Fibroblast of gingiva (primary cell): Measurements from ENCODE around the gene AQP7.
"Not testable (repeated sequence)": the region's sequence is repeated elsewhere in the genome, so short reads cannot be mapped to it uniquely, and the experiment has no call there.

Experiments used
- DNase-seq: peaks from one replicate; pipeline ENCODE4 v3.0.0-alpha.2; 2011; ENCODE audit warnings: low read depth

Gene AQP7

GRCh38 chr9:33433871-33434270 is 31.5 kb upstream of the AQP7 start:
- no peak for DNase-seq

- DNase-seq, result no peak
Measured at GRCh38 chr9:33431420-33431819, 29.1 kb upstream of the AQP7 start.

GRCh38 chr9:33430942-33431341 is 28.6 kb upstream of the AQP7 start:
- no peak for DNase-seq

- no peak for DNase-seq
Measured at GRCh38 chr9:33429256-33429985, 27.1 kb upstream of the AQP7 start.

- DNase-seq, result no peak
Measured at GRCh38 chr9:33426843-33427293, 24.5 kb upstream of the AQP7 start.

- DNase-seq, result no peak
Measured at GRCh38 chr9:33425128-33425533, 22.8 kb upstream of the AQP7 start.

- not testable (repeated sequence) for DNase-seq
Measured at GRCh38 chr9:33424492-33424891, 22.1 kb upstream of the AQP7 start.

GRCh38 chr9:33424043-33424442 is 21.7 kb upstream of the AQP7 start:
- DNase-seq, result not testable (repeated sequence)

- no peak for DNase-seq
Measured at GRCh38 chr9:33419708-33420303, 17.4 kb upstream of the AQP7 start.

GRCh38 chr9:33418090-33418489 is 15.7 kb upstream of the AQP7 start:
- DNase-seq, result no peak

- no peak for DNase-seq
Measured at GRCh38 chr9:33416996-33417395, 14.6 kb upstream of the AQP7 start.

GRCh38 chr9:33415501-33416038 is 13.2 kb upstream of the AQP7 start:
- peak; percentile 34 for DNase-seq

- DNase-seq, result no peak
Measured at GRCh38 chr9:33414889-33415500, 12.6 kb upstream of the AQP7 start.

- DNase-seq, result no peak
Measured at GRCh38 chr9:33414268-33414667, 11.9 kb upstream of the AQP7 start.

GRCh38 chr9:33408087-33408486 is 5.7 kb upstream of the AQP7 start:
- no peak for DNase-seq

- no peak for DNase-seq
Measured at GRCh38 chr9:33407061-33407460, 4.7 kb upstream of the AQP7 start.

GRCh38 chr9:33404788-33405362 is 2.5 kb upstream of the AQP7 start:
- DNase-seq, result no peak

- DNase-seq, result no peak
Measured at GRCh38 chr9:33403941-33404787, 1.8 kb upstream of the AQP7 start.

GRCh38 chr9:33401809-33402208 is 559 bp downstream of the AQP7 start:
- DNase-seq, result not testable (repeated sequence)

- not testable (repeated sequence) for DNase-seq
Measured at GRCh38 chr9:33399047-33399446, 3.3 kb downstream of the AQP7 start.

GRCh38 chr9:33397801-33398200 is 4.6 kb downstream of the AQP7 start:
- not testable (repeated sequence) for DNase-seq
